ENCODE data around the gene SYNGAP1. TPM values are rescaled to one million over a fixed set of nuclear protein-coding genes. Genes with fewer than 3 reads are reported as not detected.
"Not testable (repeated sequence)": the region's sequence is repeated elsewhere in the genome, so short reads cannot be mapped to it uniquely, and the experiment has no call there.

SYNGAP1 gene
- polyA plus RNA-seq, 1 donor from 2014 or later, result 0.54 TPM

DNA sequence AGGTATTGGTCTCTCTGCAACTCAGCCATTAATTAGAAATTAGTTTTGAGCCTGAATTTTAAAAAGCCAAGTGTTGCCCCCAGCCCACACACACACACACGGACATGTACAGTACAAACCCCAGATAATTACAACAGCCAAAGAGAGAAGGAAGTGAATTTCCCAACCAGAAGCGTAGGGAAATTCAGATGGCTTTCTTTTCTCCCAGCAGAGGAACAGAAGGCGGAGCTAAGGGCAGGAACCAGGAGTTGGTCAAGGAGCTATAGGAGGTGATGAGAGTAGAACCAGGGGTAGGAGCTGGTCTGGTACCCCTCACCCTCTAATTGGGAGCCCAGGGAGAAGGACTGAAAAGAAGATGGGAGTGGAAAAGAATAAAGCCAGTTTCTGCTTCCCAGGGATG is 30.6 kb downstream of the SYNGAP1 start:
- Mint-ChIP-seq H3K4me3 (peak overlapping the region in 1 of 4 donors; percentile 65), H3K9me3 (no peaks in the 10 kb centered on the region), H3K36me3 (no peaks in the 10 kb centered on the region), H3K27ac (peak overlapping the region; percentile 31 to 58 (median 55)), H3K4me1 (peaks cover 18 to 21% (median 19%) of the 10 kb centered on the region in 3 donors), H3K27me3 (no peaks in the 10 kb centered on the region)

DNA sequence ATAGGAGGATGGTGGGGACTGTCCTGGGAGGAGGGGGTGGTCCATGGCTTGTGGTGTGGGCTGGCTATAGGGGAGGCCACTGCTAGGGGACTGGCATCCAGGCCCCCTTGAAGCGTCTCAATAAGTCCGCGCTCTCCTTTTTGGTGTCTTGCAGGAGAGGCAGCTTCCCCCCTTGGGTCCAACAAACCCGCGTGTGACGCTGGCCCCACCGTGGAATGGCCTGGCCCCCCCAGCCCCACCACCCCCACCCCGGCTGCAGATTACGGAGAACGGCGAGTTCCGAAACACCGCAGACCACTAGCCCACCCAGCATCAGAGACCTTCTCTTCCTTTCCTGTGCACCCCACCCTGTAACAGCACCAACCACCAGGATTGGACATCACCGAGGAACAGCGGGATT is 31.7 kb downstream of the SYNGAP1 start:
- Mint-ChIP-seq H3K27ac (peak overlapping the region in 1 of 3 donors; percentile 58), H3K9me3 (no peaks in the 10 kb centered on the region), H3K36me3 (peaks cover 2% of the 10 kb centered on the region), H3K4me3 (no peak overlapping the region), H3K4me1 (peaks cover 16 to 22% (median 18%) of the 10 kb centered on the region in 3 donors), H3K27me3 (no peaks in the 10 kb centered on the region)

DNA sequence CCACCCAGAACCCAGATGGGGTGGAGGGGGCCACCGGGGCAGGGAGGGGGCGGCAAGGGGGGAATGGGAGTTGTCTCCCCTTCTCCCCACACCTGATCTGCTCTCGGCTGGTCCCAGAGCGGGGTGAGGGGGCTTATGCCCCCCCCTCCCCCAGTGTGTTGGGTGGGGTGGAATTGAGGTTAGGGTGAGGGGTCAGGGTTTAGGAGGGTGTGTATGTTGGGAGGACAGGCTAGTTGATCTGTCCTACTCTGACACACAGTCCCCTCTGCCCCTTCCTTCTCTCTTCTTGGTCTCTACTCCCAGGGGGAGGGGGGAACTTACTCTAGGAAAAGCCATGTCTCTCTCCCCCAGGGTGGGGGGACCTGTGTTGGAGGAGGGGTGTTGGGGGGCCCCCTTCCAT is 32.6 kb downstream of the SYNGAP1 start:
- H3K27me3 Mint-ChIP-seq, result no peaks in the 10 kb centered on the region
- no peak overlapping the region for H3K27ac Mint-ChIP-seq
- H3K4me3 Mint-ChIP-seq, result no peak overlapping the region
- peaks cover 2% of the 10 kb centered on the region for H3K36me3 Mint-ChIP-seq
- H3K9me3 Mint-ChIP-seq, result no peaks in the 10 kb centered on the region
- peaks cover 18 to 26% (median 20%) of the 10 kb centered on the region in 3 donors for H3K4me1 Mint-ChIP-seq

DNA sequence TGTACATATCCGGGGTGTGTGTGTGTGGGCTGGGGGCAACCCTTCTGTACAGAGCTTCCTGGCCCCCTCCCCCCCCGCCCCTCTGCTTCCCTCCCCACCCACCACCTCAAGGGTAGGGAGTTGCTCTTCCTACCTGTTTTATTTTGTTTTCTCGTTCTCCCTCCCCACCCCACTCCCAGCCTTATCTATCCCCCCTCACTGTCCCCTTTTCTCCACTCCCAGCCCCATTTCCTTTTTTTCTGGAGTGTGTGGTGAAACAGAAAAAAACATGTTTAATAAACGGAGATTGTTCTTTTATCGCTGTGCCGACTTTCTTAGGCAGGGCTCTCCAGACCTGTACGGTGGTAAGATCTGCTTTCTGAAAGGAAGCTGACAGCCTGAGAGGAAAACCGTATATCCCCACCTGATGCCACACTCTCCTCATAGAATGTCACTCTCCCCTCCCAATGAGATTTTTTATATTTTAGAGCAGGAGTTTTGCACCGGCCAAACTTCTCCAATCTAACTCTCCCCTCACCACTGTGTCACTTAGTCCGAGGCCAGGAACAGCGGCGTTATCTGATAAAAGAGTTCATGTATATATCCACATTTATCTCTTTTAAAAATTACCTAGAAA is 33.6 kb downstream of the SYNGAP1 start:
- H3K27me3 Mint-ChIP-seq, result no peaks in the 10 kb centered on the region

DNA sequence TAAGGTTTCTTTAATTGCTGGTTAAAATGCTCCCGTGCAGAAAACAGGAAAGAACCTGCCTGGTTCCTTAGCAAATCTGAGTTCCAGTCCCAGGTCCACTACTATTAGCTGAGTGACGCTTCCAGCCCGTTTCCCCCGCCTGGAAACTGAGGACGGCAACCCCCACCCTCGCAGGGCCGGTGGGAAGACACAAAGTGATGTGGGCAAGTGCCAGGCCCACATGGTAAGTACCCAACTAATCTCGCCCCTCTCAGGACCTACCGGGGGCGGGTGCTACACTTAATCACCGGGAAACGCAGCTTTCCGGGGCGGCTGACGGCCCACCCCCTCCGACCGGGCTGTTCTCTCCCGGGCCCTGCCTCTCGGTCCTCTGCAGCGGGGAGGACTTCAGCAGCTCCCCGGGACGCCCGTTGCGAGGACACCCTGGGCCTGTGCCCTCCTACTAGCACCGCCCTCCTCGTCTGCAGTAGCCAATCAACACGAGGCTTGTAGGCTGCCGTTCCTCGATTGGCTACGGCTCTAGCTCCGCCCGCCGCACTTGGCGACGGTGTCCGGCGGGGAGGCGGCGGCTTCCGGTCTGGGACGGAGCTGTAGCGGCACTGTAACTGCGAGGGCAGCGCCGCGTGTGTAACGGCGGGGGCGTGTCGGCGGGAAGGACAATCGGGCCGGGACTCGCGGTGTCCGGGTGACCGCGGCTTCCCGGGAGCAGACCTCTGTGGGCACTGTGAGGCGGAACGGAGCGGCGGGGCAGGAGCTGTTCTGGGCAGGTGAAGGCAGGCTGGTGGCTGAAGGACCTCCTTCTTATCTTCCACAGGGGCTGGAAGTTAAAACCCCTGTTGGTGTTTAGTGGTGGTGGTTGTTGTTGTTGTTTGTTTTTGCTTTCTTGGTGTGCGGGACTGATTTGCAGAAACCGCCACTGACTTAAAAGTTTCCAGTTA is 34.4 kb downstream of the SYNGAP1 start, which contains the start of gene ZBTB9:
Gene ZBTB9 (plus strand): TSS at position 568 of the 938 bp plus-strand sequence. CDS start 525 bp downstream, outside the sequence.
- peaks cover 2% of the 10 kb centered on the region for H3K36me3 Mint-ChIP-seq
- H3K27ac Mint-ChIP-seq, result peak within 1 kb of the TSS; percentile 79 to 98 (median 95)
- no peaks in the 10 kb centered on the region for H3K27me3 Mint-ChIP-seq
- no peaks in the 10 kb centered on the region for H3K9me3 Mint-ChIP-seq
- H3K4me3 Mint-ChIP-seq, result peak within 1 kb of the TSS; percentile 96 to 99 (median 99)
- peaks cover 15 to 26% (median 20%) of the 10 kb centered on the region in 3 donors for H3K4me1 Mint-ChIP-seq

More for the DNA sequence above, 33.6 kb downstream of the SYNGAP1 start:
- Mint-ChIP-seq H3K4me1 (peaks cover 15 to 26% (median 20%) of the 10 kb centered on the region in 3 donors), H3K36me3 (peaks cover 2% of the 10 kb centered on the region), H3K9me3 (no peaks in the 10 kb centered on the region), H3K4me3 (peak overlapping the region; percentile 96 to 99 (median 99)), H3K27ac (peak overlapping the region; percentile 79 to 98 (median 95))

DNA sequence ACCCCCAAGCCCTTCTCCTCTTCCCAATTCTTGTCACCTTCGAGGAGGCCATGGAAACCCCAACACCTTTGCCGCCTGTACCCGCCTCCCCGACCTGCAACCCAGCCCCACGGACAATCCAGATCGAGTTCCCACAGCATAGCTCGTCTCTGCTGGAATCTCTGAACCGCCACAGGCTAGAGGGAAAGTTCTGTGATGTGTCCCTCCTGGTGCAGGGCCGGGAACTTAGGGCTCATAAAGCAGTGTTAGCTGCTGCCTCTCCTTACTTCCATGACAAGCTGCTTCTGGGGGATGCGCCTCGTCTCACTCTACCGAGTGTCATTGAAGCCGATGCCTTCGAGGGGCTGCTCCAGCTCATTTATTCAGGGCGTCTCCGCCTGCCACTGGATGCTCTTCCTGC is 35.2 kb downstream of the SYNGAP1 start:
- H3K9me3 Mint-ChIP-seq, result no peaks in the 10 kb centered on the region
- no peaks in the 10 kb centered on the region for H3K27me3 Mint-ChIP-seq
- H3K4me1 Mint-ChIP-seq, result peaks cover 15 to 26% (median 20%) of the 10 kb centered on the region in 3 donors
- H3K27ac Mint-ChIP-seq, result peak overlapping the region; percentile 79 to 98 (median 95)
- peak overlapping the region; percentile 96 to 99 (median 99) for H3K4me3 Mint-ChIP-seq
- H3K36me3 Mint-ChIP-seq, result peaks cover 2% of the 10 kb centered on the region

DNA sequence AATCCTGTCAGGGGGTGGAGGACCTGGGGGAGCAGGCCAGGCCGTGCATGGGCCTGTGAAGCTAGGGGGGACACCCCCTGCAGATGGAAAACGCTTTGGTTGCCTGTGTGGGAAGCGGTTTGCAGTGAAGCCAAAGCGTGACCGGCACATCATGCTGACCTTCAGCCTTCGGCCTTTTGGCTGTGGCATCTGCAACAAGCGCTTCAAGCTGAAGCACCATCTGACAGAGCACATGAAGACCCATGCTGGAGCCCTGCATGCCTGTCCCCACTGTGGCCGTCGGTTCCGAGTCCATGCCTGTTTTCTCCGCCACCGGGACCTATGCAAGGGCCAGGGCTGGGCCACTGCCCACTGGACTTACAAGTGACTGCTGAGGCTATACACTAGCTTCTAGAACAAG is 36.3 kb downstream of the SYNGAP1 start:
- Mint-ChIP-seq H3K27ac (peak overlapping the region in 1 of 3 donors; percentile 19), H3K4me1 (peaks cover 15 to 23% (median 20%) of the 10 kb centered on the region in 3 donors)

DNA sequence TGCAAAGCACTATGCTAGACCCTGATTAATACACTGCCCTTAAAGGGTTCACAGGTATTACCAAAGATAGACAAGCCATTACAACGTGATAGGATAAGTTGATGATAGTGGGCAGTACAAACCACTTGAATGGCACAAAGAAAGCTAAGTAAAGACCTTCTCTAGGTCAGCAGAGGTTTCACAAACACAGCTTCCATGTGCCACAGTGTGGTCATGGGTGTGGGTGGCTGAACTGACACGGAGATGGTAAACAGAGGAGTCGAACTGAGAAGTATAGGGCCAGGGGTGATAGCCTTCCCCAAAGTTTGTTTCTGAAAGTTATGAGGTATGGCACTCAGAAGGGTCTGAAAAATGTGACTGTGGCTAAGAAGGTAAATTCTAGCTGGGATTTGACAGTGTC is 38.8 kb downstream of the SYNGAP1 start:
- Mint-ChIP-seq H3K4me1 (peaks cover 7 to 20% (median 13%) of the 10 kb centered on the region in 3 donors), H3K4me3 (peak overlapping the region in 1 of 4 donors; percentile 17), H3K36me3 (peaks cover 2% of the 10 kb centered on the region), H3K27me3 (no peaks in the 10 kb centered on the region), H3K9me3 (no peaks in the 10 kb centered on the region), H3K27ac (no peak overlapping the region)

More for the DNA sequence above, 36.3 kb downstream of the SYNGAP1 start:
- Mint-ChIP-seq H3K4me3 (peak overlapping the region; percentile 27 to 96 (median 60)), H3K27me3 (no peaks in the 10 kb centered on the region), H3K9me3 (no peaks in the 10 kb centered on the region), H3K36me3 (peaks cover 2% of the 10 kb centered on the region)

DNA sequence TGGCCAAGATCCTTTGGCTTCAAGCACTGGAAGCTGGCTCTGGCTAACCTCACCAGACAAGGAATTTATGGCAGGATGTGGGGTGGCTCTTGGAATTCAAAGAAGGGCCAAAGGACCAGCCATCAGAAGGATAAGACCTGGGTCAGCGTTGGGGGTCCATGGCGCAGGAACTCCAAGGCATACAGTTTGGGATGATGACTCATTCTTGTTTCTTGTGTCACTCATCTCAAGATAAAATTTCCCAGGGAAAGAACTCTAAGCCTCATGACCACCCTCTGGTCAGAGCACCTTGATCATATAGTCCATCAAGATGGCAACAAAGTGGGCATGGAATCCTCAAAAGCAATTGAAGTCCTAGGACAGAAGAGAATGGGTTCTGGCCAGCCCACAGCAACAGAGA is 39.4 kb downstream of the SYNGAP1 start:
- Mint-ChIP-seq H3K4me1 (peaks cover 6 to 14% (median 11%) of the 10 kb centered on the region in 3 donors), H3K36me3 (peaks cover 2% of the 10 kb centered on the region), H3K4me3 (peak overlapping the region in 1 of 4 donors; percentile 17), H3K27me3 (no peaks in the 10 kb centered on the region), H3K27ac (no peak overlapping the region), H3K9me3 (no peaks in the 10 kb centered on the region)

DNA sequence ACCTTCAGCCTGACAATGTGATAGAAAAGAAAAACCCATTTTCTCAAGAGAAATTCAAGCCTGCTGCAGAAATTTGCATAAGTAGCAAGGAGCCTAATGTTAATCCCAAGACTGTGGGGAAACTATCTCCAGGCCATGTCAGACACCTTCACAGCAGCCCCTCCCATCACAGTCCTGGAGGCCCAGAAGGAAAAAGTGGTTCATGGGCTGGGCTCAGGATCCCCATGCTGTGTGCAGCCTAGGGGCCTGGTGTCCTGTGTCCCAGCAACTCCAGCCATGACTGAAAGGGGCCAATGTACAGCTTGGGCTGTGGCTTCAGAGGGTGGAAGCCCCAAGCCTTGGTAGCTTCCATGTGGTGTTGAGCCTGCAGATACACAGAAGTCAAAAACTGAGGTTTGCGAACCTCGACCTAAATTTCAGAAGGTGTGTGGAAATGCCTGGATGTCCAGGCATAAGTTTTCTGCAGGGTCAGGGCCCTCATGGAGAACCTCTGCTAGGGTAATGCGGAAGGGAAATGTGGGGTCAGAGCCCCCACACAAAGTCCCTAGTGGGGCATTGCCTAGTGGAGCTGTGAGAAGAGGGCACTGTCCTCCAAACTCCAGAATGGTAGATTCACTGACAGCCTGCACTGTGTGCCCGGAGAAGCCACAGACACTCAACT is 46.3 kb downstream of the SYNGAP1 start:
- H3K4me1 Mint-ChIP-seq, result peaks cover 0 to 3% (median 0%) of the 10 kb centered on the region in 3 donors
- no peaks in the 10 kb centered on the region for H3K27me3 Mint-ChIP-seq
- H3K36me3 Mint-ChIP-seq, result no peaks in the 10 kb centered on the region

DNA sequence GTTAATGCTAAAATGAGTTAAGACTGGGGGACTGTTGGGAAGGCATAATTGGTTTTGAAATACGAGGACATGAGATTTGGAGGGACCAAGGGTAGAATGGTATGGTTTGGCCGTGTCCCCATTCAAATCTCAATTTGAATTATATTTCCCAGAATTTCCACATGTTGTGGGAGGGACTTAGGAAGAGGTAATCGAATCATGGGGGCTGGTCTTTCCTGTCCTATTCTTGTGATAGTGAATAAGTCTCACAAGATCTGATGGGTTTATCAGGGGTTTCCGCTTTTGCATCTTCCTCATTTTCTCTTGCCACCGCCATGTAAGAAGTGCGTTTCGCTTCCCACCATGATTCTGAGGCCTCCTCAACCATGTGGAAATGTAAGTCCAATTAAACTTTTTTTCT is 47.2 kb downstream of the SYNGAP1 start:
- no peaks in the 10 kb centered on the region for H3K36me3 Mint-ChIP-seq
- no peak overlapping the region for H3K27ac Mint-ChIP-seq
- H3K27me3 Mint-ChIP-seq, result no peaks in the 10 kb centered on the region
- peaks cover 0 to 3% (median 0%) of the 10 kb centered on the region in 3 donors for H3K4me1 Mint-ChIP-seq
- no peak overlapping the region for H3K4me3 Mint-ChIP-seq
- H3K9me3 Mint-ChIP-seq, result no peaks in the 10 kb centered on the region

More for the DNA sequence above, 46.3 kb downstream of the SYNGAP1 start:
- Mint-ChIP-seq H3K27ac (no peak overlapping the region), H3K4me3 (no peak overlapping the region), H3K9me3 (no peaks in the 10 kb centered on the region)

DNA sequence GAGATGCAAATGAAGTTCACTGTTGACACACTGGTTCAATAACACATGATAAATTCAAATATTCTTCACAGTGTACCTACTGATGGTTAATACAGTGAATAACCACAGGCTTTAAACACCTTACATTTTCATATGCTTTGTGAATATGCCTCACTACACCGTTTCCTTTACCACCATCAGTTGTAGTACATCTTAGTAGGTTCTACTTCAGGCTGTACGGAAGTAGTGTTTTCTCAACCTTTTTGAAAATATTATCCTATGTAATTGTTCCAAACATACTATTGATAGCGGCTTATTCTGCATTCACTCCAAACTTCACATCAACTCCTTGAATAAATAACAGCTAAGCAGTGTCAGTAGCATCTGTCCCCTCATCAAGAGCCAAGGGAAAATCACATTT is 49.8 kb downstream of the SYNGAP1 start:
- peaks cover 0 to 3% (median 0%) of the 10 kb centered on the region in 3 donors for H3K4me1 Mint-ChIP-seq
- H3K9me3 Mint-ChIP-seq, result no peaks in the 10 kb centered on the region
- H3K27me3 Mint-ChIP-seq, result no peaks in the 10 kb centered on the region
- H3K27ac Mint-ChIP-seq, result no peak overlapping the region
- no peak overlapping the region for H3K4me3 Mint-ChIP-seq
- H3K36me3 Mint-ChIP-seq, result no peaks in the 10 kb centered on the region

DNA sequence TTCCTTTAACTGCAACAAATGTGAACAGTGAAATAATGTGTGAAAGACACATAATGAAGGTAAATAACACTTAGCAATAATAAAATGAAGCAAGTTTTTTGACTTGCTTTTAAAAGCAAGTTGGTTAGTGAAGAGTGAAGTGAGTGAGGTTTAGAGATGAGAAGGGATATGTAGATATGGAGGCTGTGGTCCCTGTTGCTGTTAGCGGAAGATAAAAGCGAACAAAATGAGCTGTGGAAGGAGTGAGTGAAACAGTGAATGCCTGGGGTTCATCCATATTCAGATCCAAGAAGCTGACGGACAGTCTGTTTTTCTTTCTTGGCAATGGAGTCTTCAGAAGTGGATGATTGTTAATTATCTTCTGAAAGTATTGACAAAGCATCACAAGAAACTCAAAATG is 58.0 kb downstream of the SYNGAP1 start:
- Mint-ChIP-seq H3K4me1 (peaks cover 0 to 2% (median 0%) of the 10 kb centered on the region in 3 donors), H3K36me3 (no peaks in the 10 kb centered on the region), H3K27ac (no peak overlapping the region), H3K9me3 (no peaks in the 10 kb centered on the region), H3K4me3 (no peak overlapping the region), H3K27me3 (no peaks in the 10 kb centered on the region)

DNA sequence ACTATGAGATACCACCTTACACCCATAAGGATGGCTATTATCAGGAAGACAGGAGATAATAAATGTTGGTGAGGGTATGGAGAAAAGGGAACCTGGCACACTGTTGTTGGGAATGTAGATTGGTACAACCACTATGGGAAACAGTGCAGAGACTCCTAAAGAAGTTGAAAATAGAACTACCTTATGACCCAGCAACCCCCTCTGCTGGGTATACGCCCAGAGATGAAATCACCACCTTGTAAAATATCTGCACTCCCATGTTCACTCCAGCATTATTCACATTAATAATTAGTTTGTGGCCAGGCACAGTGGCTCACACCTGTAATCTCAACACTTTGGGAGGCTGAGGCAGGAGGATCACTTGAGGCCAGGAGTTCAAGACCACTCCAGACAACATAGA is 61.3 kb downstream of the SYNGAP1 start:
- Mint-ChIP-seq H3K9me3 (no peaks in the 10 kb centered on the region), H3K4me3 (no peak overlapping the region), H3K27ac (peak overlapping the region in 1 of 3 donors; percentile 76), H3K36me3 (no peaks in the 10 kb centered on the region), H3K27me3 (no peaks in the 10 kb centered on the region), H3K4me1 (peaks cover 0 to 2% (median 0%) of the 10 kb centered on the region in 3 donors)

DNA sequence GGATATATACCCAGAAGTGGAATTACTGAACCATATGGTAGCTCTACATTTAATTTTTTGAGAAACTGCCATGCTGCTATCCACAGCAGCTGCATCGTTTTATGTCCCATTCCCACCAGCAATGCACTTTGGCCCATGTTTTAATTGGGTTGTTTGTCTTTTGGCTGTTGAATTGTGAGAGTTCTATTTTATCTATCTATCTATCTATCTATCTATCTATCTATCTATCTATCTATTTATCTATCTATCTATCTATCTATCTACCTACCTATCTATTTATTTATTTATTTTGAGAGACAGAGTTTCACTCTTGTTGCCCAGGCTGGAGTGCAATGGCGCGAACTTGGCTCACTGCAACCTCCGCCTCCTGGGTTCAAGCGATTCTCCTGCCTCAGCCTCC is 62.8 kb downstream of the SYNGAP1 start:
- not testable (repeated sequence) for H3K4me1 Mint-ChIP-seq, H3K27me3 Mint-ChIP-seq, H3K36me3 Mint-ChIP-seq, H3K27ac Mint-ChIP-seq, H3K4me3 Mint-ChIP-seq, H3K9me3 Mint-ChIP-seq
